IPS DF 6.9 (cell line): ENCODE results near the gene CACUL1.
"Not testable (repeated sequence)": the region's sequence is repeated elsewhere in the genome, so short reads cannot be mapped to it uniquely, and the experiment has no call there.

Experiments
- DNase-seq: peaks from one replicate; pipeline ENCODE4 v3.0.0-alpha.2; 2013; ENCODE audit warnings: low read depth, low spot score
- H3K27ac ChIP-seq: one replicate; pipeline ENCODE4 v1.5.1; 2013; ENCODE audit warnings: low read length, control low read depth
- H3K27me3 ChIP-seq: 2 replicates; pipeline ENCODE4 v1.6.1; 2013; ENCODE audit warnings: mild to moderate bottlenecking, low read length; ENCODE audit not compliant: control insufficient read depth, insufficient read depth
- H3K36me3 ChIP-seq: 2 replicates; pipeline ENCODE4 v1.6.1; 2013; ENCODE audit warnings: low read length; ENCODE audit not compliant: control insufficient read depth, insufficient read depth
- H3K4me1 ChIP-seq: 2 replicates; pipeline ENCODE4 v1.6.1; 2013; ENCODE audit warnings: low read length; ENCODE audit not compliant: control insufficient read depth, insufficient read depth
- H3K4me3 ChIP-seq: 2 replicates; pipeline ENCODE4 v1.5.1; 2013; ENCODE audit warnings: mild to moderate bottlenecking, low read length
- H3K9me3 ChIP-seq: 2 replicates; pipeline ENCODE4 v1.6.1; 2013; ENCODE audit warnings: low read length, inconsistent platforms; ENCODE audit not compliant: control insufficient read depth, insufficient read depth
- WGBS: extraction: QIAGEN DNeasy Blood & Tissue Kit; methylation state at CpG from one replicate; pipeline ENCODE4 v1.1.7; 2013; ENCODE audit warnings: mixed read lengths, missing lambda C conversion rate; ENCODE audit not compliant: insufficient read length, insufficient coverage; 5-methylcytosine and 5-hydroxymethylcytosine counted together

Gene CACUL1

DNA sequence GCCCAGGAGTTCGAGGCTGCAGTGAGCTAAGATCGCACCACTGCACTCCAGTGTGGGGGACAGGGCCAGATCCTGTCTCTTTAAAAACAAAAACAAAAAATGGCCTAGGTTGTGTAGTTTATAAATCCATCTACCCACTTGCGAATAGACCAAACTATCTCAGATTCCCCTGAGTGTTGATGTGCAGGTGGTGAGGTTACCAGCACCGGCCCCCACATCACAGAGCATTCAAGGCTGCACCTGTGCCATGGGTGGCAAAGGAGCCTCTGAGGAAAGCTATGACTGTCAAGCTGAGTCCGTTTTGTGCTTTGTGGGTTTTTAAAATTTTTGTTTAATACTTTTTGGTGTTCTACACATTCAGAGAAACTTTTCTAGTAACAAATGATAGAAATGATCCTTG lies 30.8 kb upstream of the CACUL1 start:
- no peaks in the 10 kb centered on the region for H3K9me3 ChIP-seq
- DNase-seq: no peak
- no peak overlapping the region for H3K4me3 ChIP-seq
- H3K4me1 ChIP-seq: no peaks in the 10 kb centered on the region
- no peak overlapping the region for H3K27ac ChIP-seq
- no peaks in the 10 kb centered on the region for H3K36me3 ChIP-seq
- H3K27me3 ChIP-seq: no peaks in the 10 kb centered on the region
- no CpG with 5 or more reads among the region's 5 CpGs for WGBS

DNA sequence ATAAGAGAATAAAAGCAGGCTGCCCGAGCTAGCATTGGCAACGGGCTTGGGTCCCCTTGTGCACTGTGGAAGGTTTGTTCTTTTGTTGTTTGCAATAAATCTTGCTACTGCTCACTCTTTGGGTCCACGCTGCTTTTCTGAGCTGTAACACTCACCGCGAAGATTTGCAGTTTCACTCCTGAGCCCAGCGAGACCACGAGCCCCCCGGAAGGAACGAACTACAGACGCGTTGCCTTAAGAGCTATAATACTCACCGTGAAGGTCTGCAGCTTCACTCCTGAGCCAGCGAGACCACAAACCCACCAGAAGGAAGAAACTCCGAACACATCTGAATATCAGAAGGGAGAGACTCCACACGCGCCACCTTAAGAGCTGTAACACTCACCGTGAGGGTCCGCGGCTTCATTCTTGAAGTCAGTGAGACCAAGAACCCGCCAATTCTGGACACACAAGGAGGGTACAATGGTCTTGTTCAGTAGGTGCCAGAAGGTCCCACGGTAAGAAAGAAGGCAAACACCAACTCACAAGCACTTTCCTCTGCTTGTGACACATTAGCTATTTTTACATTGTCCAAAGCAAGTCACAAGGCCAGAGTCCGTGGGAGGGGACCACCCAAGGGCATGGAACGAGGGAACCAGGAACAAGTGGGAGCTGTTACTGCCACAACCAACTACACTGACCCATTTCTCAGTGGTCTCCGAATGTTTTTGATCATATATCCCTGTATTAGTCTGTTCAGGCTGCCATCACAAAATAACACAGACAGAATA lies 29.2 kb upstream of the CACUL1 start:
- Histone ChIP-seq H3K4me1 (no peaks in the 10 kb centered on the region), H3K27me3 (no peaks in the 10 kb centered on the region), H3K9me3 (no peaks in the 10 kb centered on the region), H3K27ac (no peak overlapping the region), H3K36me3 (no peaks in the 10 kb centered on the region), H3K4me3 (no peak overlapping the region)
- no CpG with 5 or more reads among the region's 24 CpGs for WGBS
- no peak for DNase-seq

- WGBS: no CpG with 5 or more reads among the region's 31 CpGs
- H3K4me1 ChIP-seq, H3K27ac ChIP-seq, H3K27me3 ChIP-seq, H3K36me3 ChIP-seq, H3K4me3 ChIP-seq, DNase-seq, H3K9me3 ChIP-seq: not testable (repeated sequence)
These were observed 28.2 kb upstream of the CACUL1 start for GRCh38 chr10:118782916-118783465.

DNA sequence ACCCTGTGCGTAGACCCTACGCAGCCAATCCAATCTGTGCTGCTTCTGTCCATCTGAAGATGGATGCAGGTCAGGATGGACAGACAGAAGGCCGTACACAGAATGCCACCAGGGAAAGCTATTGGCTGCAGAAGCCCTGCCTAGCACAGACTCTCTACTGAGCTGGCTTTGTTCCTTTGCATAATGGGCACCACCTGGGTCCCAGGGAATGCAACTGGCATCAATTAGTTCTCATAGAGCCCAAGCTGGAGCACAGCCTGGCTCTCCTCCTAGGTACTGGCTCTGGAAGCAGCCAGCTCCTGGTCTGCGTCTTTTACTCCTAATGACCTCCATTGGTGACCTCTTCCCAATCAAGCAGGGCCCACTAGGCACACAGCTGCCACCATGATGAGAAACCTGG lies 26.8 kb upstream of the CACUL1 start:
- H3K4me3 ChIP-seq: no peak overlapping the region
- H3K9me3 ChIP-seq: no peaks in the 10 kb centered on the region
- H3K27ac ChIP-seq: no peak overlapping the region
- no peak for DNase-seq
- no peaks in the 10 kb centered on the region for H3K36me3 ChIP-seq
- WGBS: no CpG with 5 or more reads among the region's 4 CpGs
- H3K4me1 ChIP-seq: no peaks in the 10 kb centered on the region
- H3K27me3 ChIP-seq: no peaks in the 10 kb centered on the region

DNA sequence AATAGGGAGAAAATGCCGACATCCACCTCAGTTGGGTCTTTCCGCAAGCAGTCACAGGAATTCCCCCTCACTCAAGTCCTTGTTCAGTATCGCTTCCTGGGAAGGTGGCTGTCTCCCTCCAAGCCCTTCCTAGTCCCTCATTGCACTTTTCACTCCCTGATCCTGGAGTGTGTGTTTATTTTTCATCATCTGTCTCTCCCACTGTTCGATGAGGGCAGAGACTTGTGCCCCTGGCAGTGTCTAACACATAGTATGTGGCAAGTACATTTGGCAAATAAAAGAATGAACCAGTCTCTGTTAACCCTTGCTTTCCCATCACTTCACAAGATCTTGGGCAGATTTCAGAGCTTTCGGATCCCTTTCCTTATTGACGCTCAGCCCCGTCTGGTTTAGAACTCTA lies 24.0 kb upstream of the CACUL1 start:
- no CpG with 5 or more reads among the region's 7 CpGs for WGBS
- no peak overlapping the region for H3K4me3 ChIP-seq
- DNase-seq: no peak
- no peaks in the 10 kb centered on the region for H3K9me3 ChIP-seq
- H3K4me1 ChIP-seq: no peaks in the 10 kb centered on the region
- H3K27me3 ChIP-seq: no peaks in the 10 kb centered on the region
- H3K36me3 ChIP-seq: no peaks in the 10 kb centered on the region
- no peak overlapping the region for H3K27ac ChIP-seq

DNA sequence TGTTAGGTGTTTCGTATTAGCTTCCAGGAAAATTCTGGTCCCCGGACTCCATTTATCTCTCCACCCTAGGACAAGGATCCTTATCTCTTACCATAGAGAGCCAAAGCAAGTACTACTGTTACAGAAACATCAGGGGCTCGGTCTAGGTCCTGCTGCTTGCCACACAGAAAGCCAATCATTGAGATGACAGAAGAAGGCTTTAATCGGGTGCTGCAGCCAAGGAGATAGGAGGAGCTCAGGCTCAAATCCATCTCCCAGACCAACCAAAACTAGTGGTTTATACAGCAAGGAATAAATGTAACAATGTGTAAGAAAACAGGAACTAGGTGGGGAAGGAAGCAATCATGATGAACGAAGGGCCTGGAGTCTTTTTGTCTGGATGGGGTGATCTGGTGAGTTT lies 22.2 kb upstream of the CACUL1 start:
- DNase-seq: no peak
- H3K4me3 ChIP-seq: no peak overlapping the region
- H3K27me3 ChIP-seq: no peaks in the 10 kb centered on the region
- WGBS: no CpG with 5 or more reads among the region's 5 CpGs
- no peaks in the 10 kb centered on the region for H3K4me1 ChIP-seq
- H3K9me3 ChIP-seq: no peaks in the 10 kb centered on the region
- no peaks in the 10 kb centered on the region for H3K36me3 ChIP-seq
- H3K27ac ChIP-seq: no peak overlapping the region

GRCh38 chr10:118776033-118776432 lies 21.3 kb upstream of the CACUL1 start:
- no peaks in the 10 kb centered on the region for H3K27me3 ChIP-seq
- H3K4me1 ChIP-seq: no peaks in the 10 kb centered on the region
- WGBS: no CpG with 5 or more reads among the region's 3 CpGs
- no peaks in the 10 kb centered on the region for H3K9me3 ChIP-seq
- H3K36me3 ChIP-seq: no peaks in the 10 kb centered on the region
- no peak for DNase-seq
- H3K4me3 ChIP-seq: no peak overlapping the region
- no peak overlapping the region for H3K27ac ChIP-seq

DNA sequence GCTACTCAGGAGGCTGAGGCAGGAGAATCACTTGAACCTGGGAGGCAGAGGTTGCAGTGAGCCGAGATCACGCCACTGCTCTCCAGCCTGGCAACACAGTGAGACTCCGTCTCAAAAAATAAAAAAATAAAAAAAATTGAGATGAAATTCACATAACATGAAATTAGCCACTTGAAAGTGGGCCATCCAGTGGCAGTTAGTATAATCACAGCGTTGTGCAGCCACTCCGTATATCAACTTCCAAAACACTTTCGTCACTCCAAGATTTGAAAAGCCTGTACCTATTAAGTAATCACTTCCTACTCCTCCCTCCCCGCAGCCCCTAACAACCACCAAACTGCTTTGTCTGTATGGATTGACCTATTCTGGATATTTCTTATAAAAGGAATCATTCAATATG lies 20.7 kb upstream of the CACUL1 start:
- H3K9me3 ChIP-seq: no peaks in the 10 kb centered on the region
- H3K36me3 ChIP-seq: no peaks in the 10 kb centered on the region
- H3K4me3 ChIP-seq: no peak overlapping the region
- DNase-seq: no peak
- H3K27ac ChIP-seq: no peak overlapping the region
- 100% methylated on average over 1 of the region's 7 CpGs for WGBS
- no peaks in the 10 kb centered on the region for H3K27me3 ChIP-seq
- no peaks in the 10 kb centered on the region for H3K4me1 ChIP-seq

- DNase-seq: no peak
- WGBS: no CpG with 5 or more reads among the region's 4 CpGs
- no peaks in the 10 kb centered on the region for H3K9me3 ChIP-seq
- H3K27ac ChIP-seq: no peak overlapping the region
- no peaks in the 10 kb centered on the region for H3K27me3 ChIP-seq
- no peaks in the 10 kb centered on the region for H3K4me1 ChIP-seq
- H3K4me3 ChIP-seq: no peak overlapping the region
- H3K36me3 ChIP-seq: no peaks in the 10 kb centered on the region
These were observed 18.3 kb upstream of the CACUL1 start for GRCh38 chr10:118773041-118773440.

DNA sequence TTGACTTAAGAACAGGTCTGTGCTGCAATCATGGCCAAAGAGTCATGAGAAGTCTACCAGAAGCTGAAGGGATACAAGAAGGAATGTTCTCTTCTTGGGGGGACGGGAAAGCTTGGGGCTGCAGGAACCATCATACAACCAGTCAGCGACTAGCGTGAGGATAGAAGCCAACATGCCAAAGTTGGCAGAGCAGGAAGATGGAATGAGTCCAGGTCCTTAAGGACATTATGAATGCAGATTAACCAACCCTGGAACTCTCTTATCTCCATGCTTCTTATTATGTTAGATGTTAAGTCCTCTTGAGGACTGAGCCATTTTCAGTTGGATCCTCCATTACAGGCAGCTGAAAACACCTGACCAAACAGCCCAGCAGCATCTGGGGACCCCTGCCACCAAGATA lies 17.2 kb upstream of the CACUL1 start:
- H3K27me3 ChIP-seq: no peaks in the 10 kb centered on the region
- no peaks in the 10 kb centered on the region for H3K9me3 ChIP-seq
- no peak overlapping the region for H3K4me3 ChIP-seq
- no peaks in the 10 kb centered on the region for H3K36me3 ChIP-seq
- no CpG with 5 or more reads among the region's 3 CpGs for WGBS
- no peaks in the 10 kb centered on the region for H3K4me1 ChIP-seq
- no peak overlapping the region for H3K27ac ChIP-seq
- no peak for DNase-seq
